Fibroblast of lung (primary cell): ENCODE measurements around the gene EWSR1.

ENCODE experiments used
- EZH2 ChIP-seq: IDR thresholded peaks from 2 replicates; pipeline ENCODE4 v1.5.1; 2012; ENCODE audit warnings: low read length, control low read depth, mild to moderate bottlenecking; ENCODE audit errors: missing control alignments
- TF ChIP-seq, protein P1 (sequence below), 2 donors: IDR thresholded peaks in 1 of 2; conservative IDR thresholded peaks in 1 of 2; 1 replicate in 1 of 2; 2 replicates in 1 of 2; pipeline ENCODE4 v1.5.1; 2011 to 2012; ENCODE audit warnings: low read length in 2 of 2, control low read depth in 1 of 2, inconsistent platforms in 1 of 2, low read depth in 1 of 2, mild to moderate bottlenecking in 1 of 2

DNA sequence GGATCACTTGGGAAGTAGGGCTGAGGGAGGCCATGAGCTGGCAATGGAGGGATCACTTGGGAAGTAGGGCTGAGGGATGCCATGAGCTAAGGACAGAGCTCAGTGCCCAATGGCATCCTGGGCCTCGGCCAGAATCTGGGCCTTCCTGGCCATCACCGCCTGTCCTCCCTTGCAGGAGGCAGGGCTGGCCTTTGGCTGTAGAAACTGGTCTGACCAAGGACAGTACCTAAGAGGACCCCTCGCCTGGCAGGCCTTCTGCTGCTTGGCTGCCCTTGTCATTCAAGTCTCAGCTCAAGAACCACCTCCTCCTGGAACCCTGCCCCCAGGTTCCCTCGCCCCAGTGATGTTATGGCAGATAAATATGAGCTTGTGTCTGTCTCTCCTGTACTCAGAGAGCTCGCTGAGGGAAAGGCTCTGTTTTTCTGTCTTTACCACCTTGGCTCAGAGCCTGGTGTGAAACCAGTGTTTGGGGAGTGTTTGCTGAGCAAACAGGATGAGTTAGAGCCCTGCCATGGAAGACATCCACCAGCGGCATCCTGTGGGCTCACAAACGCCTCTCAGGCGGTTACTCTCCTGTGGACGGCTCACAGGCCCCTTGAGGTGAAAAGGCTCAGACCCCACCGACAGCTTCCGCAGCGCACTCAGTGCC is 66.8 kb downstream of the EWSR1 start:
- TF ChIP-seq, protein P1, sequence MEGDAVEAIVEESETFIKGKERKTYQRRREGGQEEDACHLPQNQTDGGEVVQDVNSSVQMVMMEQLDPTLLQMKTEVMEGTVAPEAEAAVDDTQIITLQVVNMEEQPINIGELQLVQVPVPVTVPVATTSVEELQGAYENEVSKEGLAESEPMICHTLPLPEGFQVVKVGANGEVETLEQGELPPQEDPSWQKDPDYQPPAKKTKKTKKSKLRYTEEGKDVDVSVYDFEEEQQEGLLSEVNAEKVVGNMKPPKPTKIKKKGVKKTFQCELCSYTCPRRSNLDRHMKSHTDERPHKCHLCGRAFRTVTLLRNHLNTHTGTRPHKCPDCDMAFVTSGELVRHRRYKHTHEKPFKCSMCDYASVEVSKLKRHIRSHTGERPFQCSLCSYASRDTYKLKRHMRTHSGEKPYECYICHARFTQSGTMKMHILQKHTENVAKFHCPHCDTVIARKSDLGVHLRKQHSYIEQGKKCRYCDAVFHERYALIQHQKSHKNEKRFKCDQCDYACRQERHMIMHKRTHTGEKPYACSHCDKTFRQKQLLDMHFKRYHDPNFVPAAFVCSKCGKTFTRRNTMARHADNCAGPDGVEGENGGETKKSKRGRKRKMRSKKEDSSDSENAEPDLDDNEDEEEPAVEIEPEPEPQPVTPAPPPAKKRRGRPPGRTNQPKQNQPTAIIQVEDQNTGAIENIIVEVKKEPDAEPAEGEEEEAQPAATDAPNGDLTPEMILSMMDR (conservative IDR thresholded peaks at IDR 0.05 in 1 of 2, IDR thresholded peaks at IDR 0.05 in 1 of 2; ENCODE audit: low read depth in 1 of 2, low read length in 2 of 2), result no peak
- TF ChIP-seq EZH2, result no peak
